ENCODE measurements around the gene PDS5B. TPM values are rescaled to one million over a fixed set of nuclear protein-coding genes. Genes with fewer than 3 reads are reported as not detected.

Gene PDS5B
- total RNA-seq, 1 donor from 2014 or later, result 49.0 TPM

GRCh38 chr13:32622827-32623226 is 36.6 kb downstream of the PDS5B start:
- Mint-ChIP-seq H3K27ac (ENCODE audit: unreplicated experiment) (no peak overlapping the region), H3K27me3 (ENCODE audit: low read depth) (no peaks in the 10 kb centered on the region), H3K4me1 (ENCODE audit: low read depth) (peaks cover 51% of the 10 kb centered on the region), H3K4me3 (ENCODE audit: unreplicated experiment) (no peak overlapping the region), H3K36me3 (ENCODE audit: low read depth) (peaks cover 8% of the 10 kb centered on the region), H3K9me3 (ENCODE audit: low read depth) (peaks cover 12% of the 10 kb centered on the region)
- no peak for DNase-seq (ENCODE audit: low spot score)
- no peak for TF ChIP-seq CTCF (IDR thresholded peaks at IDR 0.05)

GRCh38 chr13:32624441-32624840 is 38.2 kb downstream of the PDS5B start:
- Mint-ChIP-seq H3K27ac (ENCODE audit: unreplicated experiment) (peak overlapping the region; percentile 76), H3K4me1 (ENCODE audit: low read depth) (peaks cover 52% of the 10 kb centered on the region), H3K4me3 (ENCODE audit: unreplicated experiment) (no peak overlapping the region), H3K9me3 (ENCODE audit: low read depth) (peaks cover 12% of the 10 kb centered on the region), H3K27me3 (ENCODE audit: low read depth) (no peaks in the 10 kb centered on the region), H3K36me3 (ENCODE audit: low read depth) (peaks cover 8% of the 10 kb centered on the region)
- no peak for TF ChIP-seq CTCF (IDR thresholded peaks at IDR 0.05)
- DNase-seq (ENCODE audit: low spot score), result no peak

- H3K27ac Mint-ChIP-seq (ENCODE audit: unreplicated experiment), result peak overlapping the region; percentile 23
- no peaks in the 10 kb centered on the region for H3K27me3 Mint-ChIP-seq (ENCODE audit: low read depth)
- H3K4me3 Mint-ChIP-seq (ENCODE audit: unreplicated experiment), result no peak overlapping the region
- H3K4me1 Mint-ChIP-seq (ENCODE audit: low read depth), result peaks cover 40% of the 10 kb centered on the region
- no peak for DNase-seq (ENCODE audit: low spot score)
- peaks cover 7% of the 10 kb centered on the region for H3K9me3 Mint-ChIP-seq (ENCODE audit: low read depth)
- TF ChIP-seq CTCF (IDR thresholded peaks at IDR 0.05), result no peak
- peaks cover 4% of the 10 kb centered on the region for H3K36me3 Mint-ChIP-seq (ENCODE audit: low read depth)
Measured at GRCh38 chr13:32627793-32628192, 41.5 kb downstream of the PDS5B start.

- Mint-ChIP-seq H3K4me1 (ENCODE audit: low read depth) (peaks cover 37% of the 10 kb centered on the region), H3K27me3 (ENCODE audit: low read depth) (no peaks in the 10 kb centered on the region), H3K27ac (ENCODE audit: unreplicated experiment) (no peak overlapping the region), H3K9me3 (ENCODE audit: low read depth) (no peaks in the 10 kb centered on the region), H3K36me3 (ENCODE audit: low read depth) (no peaks in the 10 kb centered on the region), H3K4me3 (ENCODE audit: unreplicated experiment) (no peak overlapping the region)
- DNase-seq (ENCODE audit: low spot score), result no peak
- no peak for TF ChIP-seq CTCF (IDR thresholded peaks at IDR 0.05)
Measured at GRCh38 chr13:32629313-32629712, 43.1 kb downstream of the PDS5B start.

- Mint-ChIP-seq H3K27ac (ENCODE audit: unreplicated experiment) (no peak overlapping the region), H3K4me1 (ENCODE audit: low read depth) (peaks cover 31% of the 10 kb centered on the region), H3K4me3 (ENCODE audit: unreplicated experiment) (no peak overlapping the region), H3K36me3 (ENCODE audit: low read depth) (no peaks in the 10 kb centered on the region), H3K27me3 (ENCODE audit: low read depth) (no peaks in the 10 kb centered on the region), H3K9me3 (ENCODE audit: low read depth) (no peaks in the 10 kb centered on the region)
- no peak for TF ChIP-seq CTCF (IDR thresholded peaks at IDR 0.05)
- no peak for DNase-seq (ENCODE audit: low spot score)
Measured at GRCh38 chr13:32629866-32630265, 43.6 kb downstream of the PDS5B start.
